NT2/D1 (cell line): ENCODE measurements around the gene SHISAL1.

Source experiments
- DNase-seq: peaks from one replicate; pipeline ENCODE4 v3.0.0-alpha.2; 2011; ENCODE audit warnings: low read depth, low spot score
- H3K27me3 ChIP-seq: 2 replicates; pipeline ENCODE4 v1.6.0; 2011; ENCODE audit warnings: mild to moderate bottlenecking; ENCODE audit not compliant: insufficient read length, insufficient read depth
- H3K36me3 ChIP-seq: 2 replicates; pipeline ENCODE4 v1.6.1; 2011; ENCODE audit warnings: mild to moderate bottlenecking, low read length, mixed read lengths; ENCODE audit not compliant: insufficient read depth, insufficient read length
- H3K4me1 ChIP-seq: 2 replicates; pipeline ENCODE4 v1.5.1; 2011; ENCODE audit not compliant: insufficient read depth, insufficient read length
- H3K4me3 ChIP-seq: 2 replicates; pipeline ENCODE4 v1.5.1; 2011; ENCODE audit warnings: low read depth; ENCODE audit not compliant: insufficient read length
- H3K9ac ChIP-seq: 2 replicates; pipeline ENCODE4 v1.6.0; 2011; ENCODE audit warnings: low read depth; ENCODE audit not compliant: insufficient read length
- H3K9me3 ChIP-seq: 2 replicates; pipeline ENCODE4 v1.5.1; 2011; ENCODE audit warnings: mild to moderate bottlenecking, low read length; ENCODE audit not compliant: insufficient read depth
- SUZ12 ChIP-seq: IDR thresholded peaks from 2 replicates; pipeline ENCODE4 v1.6.1; 2011; ENCODE audit not compliant: insufficient read length, insufficient read depth; ENCODE audit errors: extremely low read depth
- YY1 ChIP-seq: IDR thresholded peaks from 2 replicates; pipeline ENCODE4 v1.6.1; 2011; ENCODE audit not compliant: insufficient read length, insufficient read depth
- ZNF274 ChIP-seq: IDR thresholded peaks from 2 replicates; pipeline ENCODE4 v1.6.1; 2011; ENCODE audit warnings: mild to moderate bottlenecking, low read depth, low read length

Gene SHISAL1

GRCh38 chr22:44231233-44231632 is 81.5 kb downstream of the SHISAL1 start:
- DNase-seq: no peak
- no peaks in the 10 kb centered on the region for H3K36me3 ChIP-seq
- no peak overlapping the region for H3K9ac ChIP-seq
- TF ChIP-seq SUZ12 (no peak), ZNF274 (no peak)
- H3K27me3 ChIP-seq: no peaks in the 10 kb centered on the region
- H3K4me1 ChIP-seq: no peaks in the 10 kb centered on the region
- H3K9me3 ChIP-seq: peaks cover 7% of the 10 kb centered on the region; the same call in 1 of the 2 replicates
- no peak overlapping the region for H3K4me3 ChIP-seq

DNA sequence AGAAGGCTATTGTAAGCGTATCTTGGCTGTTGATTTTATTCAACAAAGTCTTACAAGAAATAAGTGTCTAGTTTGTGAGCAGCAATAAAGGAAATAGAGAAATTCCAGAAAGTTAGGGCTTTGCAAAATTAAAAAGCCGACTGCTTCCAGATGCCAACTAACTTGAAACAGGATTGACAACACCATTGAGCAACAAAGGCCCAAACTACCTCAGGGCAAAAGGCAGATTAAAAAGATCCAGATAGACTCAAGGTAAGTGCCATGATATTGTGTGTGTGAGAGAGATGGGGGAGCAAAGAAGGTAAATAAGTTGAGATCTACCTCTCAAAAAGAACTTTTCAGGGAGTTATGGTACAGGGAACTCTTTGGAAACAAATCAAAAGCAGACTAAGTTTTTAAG is 82.9 kb downstream of the SHISAL1 start:
- Histone ChIP-seq H3K9me3 (peaks cover 7% of the 10 kb centered on the region; the same call in 1 of the 2 replicates), H3K4me1 (no peaks in the 10 kb centered on the region), H3K36me3 (no peaks in the 10 kb centered on the region), H3K4me3 (no peak overlapping the region), H3K9ac (no peak overlapping the region), H3K27me3 (no peaks in the 10 kb centered on the region)
- TF ChIP-seq YY1: no peak
- no peak for TF ChIP-seq SUZ12
- TF ChIP-seq ZNF274: no peak
- no peak for DNase-seq

DNA sequence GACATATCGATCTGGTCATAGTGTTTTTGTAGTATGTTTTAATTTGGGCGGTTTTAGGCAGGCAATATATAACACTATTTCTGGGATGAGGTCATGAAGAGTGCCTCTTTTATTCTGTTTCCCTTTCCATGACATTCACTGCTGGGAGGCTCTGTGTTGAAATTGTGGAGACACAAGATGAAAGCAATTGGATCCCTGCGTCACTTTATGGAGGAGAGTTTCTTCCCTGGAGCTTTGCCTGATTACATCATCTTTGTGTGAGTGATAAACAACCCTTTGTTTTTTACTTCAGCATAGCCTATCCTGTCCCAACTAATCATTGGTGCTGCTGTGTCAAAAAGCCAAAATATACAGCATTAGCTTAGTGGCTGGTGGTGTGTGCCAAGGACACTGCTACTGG is 83.4 kb downstream of the SHISAL1 start:
- TF ChIP-seq SUZ12 (no peak), YY1 (no peak), ZNF274 (no peak)
- Histone ChIP-seq H3K9me3 (peaks cover 7% of the 10 kb centered on the region; the same call in 1 of the 2 replicates), H3K4me1 (no peaks in the 10 kb centered on the region), H3K9ac (no peak overlapping the region), H3K4me3 (no peak overlapping the region), H3K36me3 (no peaks in the 10 kb centered on the region), H3K27me3 (no peaks in the 10 kb centered on the region)
- DNase-seq: no peak

GRCh38 chr22:44225812-44226211 is 86.9 kb downstream of the SHISAL1 start:
- H3K36me3 ChIP-seq: no peaks in the 10 kb centered on the region

DNA sequence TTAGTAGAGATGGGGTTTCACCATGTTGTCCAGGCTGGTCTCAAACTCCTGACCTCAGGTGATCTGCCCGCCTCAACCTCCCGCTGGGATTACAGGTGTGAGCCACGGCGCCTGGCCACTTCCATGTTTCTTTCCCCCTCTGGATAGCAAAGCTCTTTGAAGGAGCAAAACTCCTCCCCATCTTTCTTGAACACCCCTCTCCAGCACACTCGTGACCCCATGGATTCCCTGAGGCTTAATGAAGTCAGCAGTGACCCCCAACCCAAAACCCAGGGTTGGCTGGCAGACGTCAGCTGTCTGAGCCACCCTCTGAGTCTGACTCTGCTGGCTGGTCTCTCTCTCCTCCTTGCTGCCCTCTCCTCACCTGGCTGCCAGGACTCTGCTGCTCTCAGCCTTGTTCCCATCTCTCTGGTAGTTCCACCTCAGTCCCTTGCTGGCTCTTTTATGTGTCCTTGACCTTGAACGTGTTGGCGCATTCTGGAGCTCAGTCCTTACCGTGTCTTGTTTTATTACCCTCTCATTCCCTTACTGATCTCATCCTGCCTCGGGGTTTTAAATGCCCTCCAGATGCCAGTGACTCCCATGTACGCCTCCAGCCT is 87.6 kb downstream of the SHISAL1 start:
- TF ChIP-seq ZNF274 (no peak), YY1 (no peak), SUZ12 (no peak)
- no peaks in the 10 kb centered on the region for H3K36me3 ChIP-seq
- peaks cover 11% of the 10 kb centered on the region; the same call in 1 of the 2 replicates for H3K9me3 ChIP-seq
- no peak for DNase-seq
- no peaks in the 10 kb centered on the region for H3K4me1 ChIP-seq
- no peak overlapping the region for H3K4me3 ChIP-seq
- H3K27me3 ChIP-seq: no peaks in the 10 kb centered on the region
- no peak overlapping the region for H3K9ac ChIP-seq

More at GRCh38 chr22:44225812-44226211, 86.9 kb downstream of the SHISAL1 start:
- Histone ChIP-seq H3K9ac (no peak overlapping the region), H3K27me3 (no peaks in the 10 kb centered on the region), H3K4me1 (no peaks in the 10 kb centered on the region), H3K4me3 (no peak overlapping the region), H3K9me3 (peaks cover 11% of the 10 kb centered on the region; the same call in 1 of the 2 replicates)
- DNase-seq: no peak
- TF ChIP-seq ZNF274 (no peak), SUZ12 (no peak), YY1 (no peak)

GRCh38 chr22:44224166-44224565 is 88.6 kb downstream of the SHISAL1 start:
- Histone ChIP-seq H3K9me3 (peaks cover 7% of the 10 kb centered on the region; the same call in 1 of the 2 replicates), H3K9ac (no peak overlapping the region), H3K27me3 (no peaks in the 10 kb centered on the region), H3K36me3 (no peaks in the 10 kb centered on the region), H3K4me1 (no peaks in the 10 kb centered on the region), H3K4me3 (no peak overlapping the region)
- DNase-seq: no peak
- TF ChIP-seq ZNF274 (no peak), YY1 (no peak), SUZ12 (no peak)

- no peak overlapping the region for H3K9ac ChIP-seq
- no peaks in the 10 kb centered on the region for H3K4me1 ChIP-seq
- H3K27me3 ChIP-seq: no peaks in the 10 kb centered on the region
- no peak for DNase-seq
- peaks cover 4% of the 10 kb centered on the region; the same call in 1 of the 2 replicates for H3K9me3 ChIP-seq
- H3K4me3 ChIP-seq: no peak overlapping the region
- TF ChIP-seq ZNF274: no peak
- TF ChIP-seq YY1: no peak
- TF ChIP-seq SUZ12: no peak
- H3K36me3 ChIP-seq: no peaks in the 10 kb centered on the region
Observed at GRCh38 chr22:44221710-44222475, 90.9 kb downstream of the SHISAL1 start.
